ENCODE measurements around the gene SPG7. TPM values are rescaled to one million over a fixed set of nuclear protein-coding genes. Genes with fewer than 3 reads are reported as not detected.

The SPG7 gene
- total RNA-seq, 1 experiment from 2014 or later = 141 TPM

DNA sequence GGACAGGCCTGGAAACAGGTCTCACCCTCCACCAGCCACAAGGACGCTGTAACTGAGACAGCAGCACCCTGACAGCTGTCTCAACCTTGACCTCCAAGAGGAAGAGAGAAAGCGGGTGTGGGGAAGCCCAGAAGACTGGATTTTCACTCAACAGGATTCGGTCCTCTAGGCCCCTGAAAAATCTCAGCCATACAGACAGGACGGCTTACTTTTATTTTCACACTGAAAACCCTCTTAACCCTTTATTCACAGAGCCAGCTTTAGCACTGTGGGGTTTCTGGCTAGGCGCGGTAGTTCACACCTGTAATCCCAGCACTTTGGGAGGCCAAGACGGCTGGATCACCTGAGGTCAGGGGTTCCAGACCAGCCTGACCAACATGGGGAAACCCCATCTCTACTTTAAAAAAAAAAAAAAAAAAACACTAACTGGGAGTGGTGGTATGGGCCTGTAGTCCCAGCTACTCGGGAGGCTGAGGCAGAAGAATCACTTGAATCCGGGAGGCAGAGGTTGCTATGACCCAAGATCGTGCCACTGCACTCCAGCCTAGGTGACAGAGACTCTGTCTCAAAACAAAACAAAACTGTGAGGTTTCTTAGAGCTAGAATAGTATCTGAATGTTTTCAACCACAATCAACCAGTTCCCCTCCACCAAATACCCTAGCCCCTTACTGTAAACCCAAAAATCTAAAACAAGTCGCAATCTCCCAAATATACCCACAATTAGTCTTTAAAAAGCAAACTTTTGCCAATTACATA is 23.1 kb upstream of the SPG7 start:
- Mint-ChIP-seq H3K4me1 (peaks cover 77% of the 10 kb centered on the region), H3K9me3 (no peaks in the 10 kb centered on the region), H3K4me3 (peak overlapping the region; percentile 36), H3K27me3 (ENCODE audit: low read depth) (no peaks in the 10 kb centered on the region), H3K27ac (peak overlapping the region; percentile 73), H3K36me3 (peaks cover 4% of the 10 kb centered on the region)
- CTCF ChIA-PET = interaction anchor here (0.6 to 1.4 kb wide), 4 partner anchors 10 to 151 kb away, joined by 3 to 4 read pairs (median 3); no protein-coding TSS in a partner anchor
- TF ChIP-seq, protein P1, sequence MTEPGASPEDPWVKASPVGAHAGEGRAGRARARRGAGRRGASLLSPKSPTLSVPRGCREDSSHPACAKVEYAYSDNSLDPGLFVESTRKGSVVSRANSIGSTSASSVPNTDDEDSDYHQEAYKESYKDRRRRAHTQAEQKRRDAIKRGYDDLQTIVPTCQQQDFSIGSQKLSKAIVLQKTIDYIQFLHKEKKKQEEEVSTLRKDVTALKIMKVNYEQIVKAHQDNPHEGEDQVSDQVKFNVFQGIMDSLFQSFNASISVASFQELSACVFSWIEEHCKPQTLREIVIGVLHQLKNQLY (CRISPR knock-in tag; IDR thresholded peaks at IDR 0.05) = no peak
- TF ChIP-seq, protein P2, sequence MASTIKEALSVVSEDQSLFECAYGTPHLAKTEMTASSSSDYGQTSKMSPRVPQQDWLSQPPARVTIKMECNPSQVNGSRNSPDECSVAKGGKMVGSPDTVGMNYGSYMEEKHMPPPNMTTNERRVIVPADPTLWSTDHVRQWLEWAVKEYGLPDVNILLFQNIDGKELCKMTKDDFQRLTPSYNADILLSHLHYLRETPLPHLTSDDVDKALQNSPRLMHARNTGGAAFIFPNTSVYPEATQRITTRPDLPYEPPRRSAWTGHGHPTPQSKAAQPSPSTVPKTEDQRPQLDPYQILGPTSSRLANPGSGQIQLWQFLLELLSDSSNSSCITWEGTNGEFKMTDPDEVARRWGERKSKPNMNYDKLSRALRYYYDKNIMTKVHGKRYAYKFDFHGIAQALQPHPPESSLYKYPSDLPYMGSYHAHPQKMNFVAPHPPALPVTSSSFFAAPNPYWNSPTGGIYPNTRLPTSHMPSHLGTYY (CRISPR knock-in tag; IDR thresholded peaks at IDR 0.05) = no peak
- TF ChIP-seq ZNF121 (CRISPR knock-in tag; IDR thresholded peaks at IDR 0.05) (no peak), IRF2 (CRISPR knock-in tag; IDR thresholded peaks at IDR 0.05; ENCODE audit: borderline replicate concordance, low read depth) (no peak), NR1H2 (CRISPR knock-in tag; IDR thresholded peaks at IDR 0.05) (no peak), FOXJ3 (CRISPR knock-in tag; IDR thresholded peaks at IDR 0.05; ENCODE audit: borderline replicate concordance) (no peak), ZNF263 (CRISPR knock-in tag; IDR thresholded peaks at IDR 0.05; ENCODE audit: low read depth) (no peak), EMX1 (CRISPR knock-in tag; IDR thresholded peaks at IDR 0.05) (no peak), TCF7 (CRISPR knock-in tag; IDR thresholded peaks at IDR 0.05; ENCODE audit: low read depth) (no peak), JUN (CRISPR knock-in tag; IDR thresholded peaks at IDR 0.05) (no peak), ZBTB21 (CRISPR knock-in tag; IDR thresholded peaks at IDR 0.05; ENCODE audit: borderline replicate concordance) (no peak)
- TF ChIP-seq, protein P3, sequence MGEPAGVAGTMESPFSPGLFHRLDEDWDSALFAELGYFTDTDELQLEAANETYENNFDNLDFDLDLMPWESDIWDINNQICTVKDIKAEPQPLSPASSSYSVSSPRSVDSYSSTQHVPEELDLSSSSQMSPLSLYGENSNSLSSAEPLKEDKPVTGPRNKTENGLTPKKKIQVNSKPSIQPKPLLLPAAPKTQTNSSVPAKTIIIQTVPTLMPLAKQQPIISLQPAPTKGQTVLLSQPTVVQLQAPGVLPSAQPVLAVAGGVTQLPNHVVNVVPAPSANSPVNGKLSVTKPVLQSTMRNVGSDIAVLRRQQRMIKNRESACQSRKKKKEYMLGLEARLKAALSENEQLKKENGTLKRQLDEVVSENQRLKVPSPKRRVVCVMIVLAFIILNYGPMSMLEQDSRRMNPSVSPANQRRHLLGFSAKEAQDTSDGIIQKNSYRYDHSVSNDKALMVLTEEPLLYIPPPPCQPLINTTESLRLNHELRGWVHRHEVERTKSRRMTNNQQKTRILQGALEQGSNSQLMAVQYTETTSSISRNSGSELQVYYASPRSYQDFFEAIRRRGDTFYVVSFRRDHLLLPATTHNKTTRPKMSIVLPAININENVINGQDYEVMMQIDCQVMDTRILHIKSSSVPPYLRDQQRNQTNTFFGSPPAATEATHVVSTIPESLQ (CRISPR knock-in tag; IDR thresholded peaks at IDR 0.05) = no peak
- TF ChIP-seq, protein P4, sequence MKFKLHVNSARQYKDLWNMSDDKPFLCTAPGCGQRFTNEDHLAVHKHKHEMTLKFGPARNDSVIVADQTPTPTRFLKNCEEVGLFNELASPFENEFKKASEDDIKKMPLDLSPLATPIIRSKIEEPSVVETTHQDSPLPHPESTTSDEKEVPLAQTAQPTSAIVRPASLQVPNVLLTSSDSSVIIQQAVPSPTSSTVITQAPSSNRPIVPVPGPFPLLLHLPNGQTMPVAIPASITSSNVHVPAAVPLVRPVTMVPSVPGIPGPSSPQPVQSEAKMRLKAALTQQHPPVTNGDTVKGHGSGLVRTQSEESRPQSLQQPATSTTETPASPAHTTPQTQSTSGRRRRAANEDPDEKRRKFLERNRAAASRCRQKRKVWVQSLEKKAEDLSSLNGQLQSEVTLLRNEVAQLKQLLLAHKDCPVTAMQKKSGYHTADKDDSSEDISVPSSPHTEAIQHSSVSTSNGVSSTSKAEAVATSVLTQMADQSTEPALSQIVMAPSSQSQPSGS (CRISPR knock-in tag; IDR thresholded peaks at IDR 0.05; ENCODE audit: borderline replicate concordance, low read depth) = no peak
- DNase-seq (ENCODE audit: low spot score) (no peak), ATAC-seq (peak; percentile 8; the same call in 1 of the 2 replicates)
- POLR2A ChIA-PET = interaction anchor here (0.7 kb wide), 2 partner anchors 14 to 874 kb away, joined by 3 to 7 read pairs; no protein-coding TSS in a partner anchor

DNA sequence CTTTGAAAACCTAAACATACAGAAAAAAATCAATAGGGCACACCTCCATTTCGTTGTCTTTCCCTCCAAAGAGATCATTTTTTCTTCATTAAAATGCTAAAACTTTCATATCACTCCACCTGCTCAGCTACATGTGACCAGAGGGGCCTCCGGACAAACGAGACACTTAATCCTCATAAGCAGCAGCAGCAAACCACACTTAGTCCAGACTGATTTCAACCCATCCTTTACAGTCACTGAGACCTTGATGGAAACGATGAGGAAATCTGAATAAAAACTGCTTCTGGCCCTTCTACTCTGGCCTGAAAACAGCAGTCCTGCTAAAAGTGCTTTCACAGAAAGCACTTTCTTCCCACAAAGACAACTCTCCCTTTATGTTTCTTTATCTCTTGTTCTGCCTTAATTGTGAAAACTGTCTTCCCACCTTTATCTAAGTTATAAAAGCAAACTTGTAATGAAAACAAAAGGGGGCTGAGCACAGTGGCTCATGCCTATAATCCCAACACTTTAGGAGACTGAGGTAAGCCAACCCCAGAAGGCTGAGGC is 22.4 kb upstream of the SPG7 start:
- CTCF ChIA-PET = interaction anchor here (1.1 kb wide), 1 partner anchor 129 kb away, joined by 3 read pairs; no protein-coding TSS in a partner anchor
- H3K4me1 Mint-ChIP-seq = peaks cover 74% of the 10 kb centered on the region
- H3K27ac Mint-ChIP-seq = peak overlapping the region; percentile 73
- ATAC-seq (no peak), DNase-seq (ENCODE audit: low spot score) (no peak)
- H3K9me3 Mint-ChIP-seq = no peaks in the 10 kb centered on the region
- no peaks in the 10 kb centered on the region for H3K27me3 Mint-ChIP-seq (ENCODE audit: low read depth)
- TF ChIP-seq, protein P5, sequence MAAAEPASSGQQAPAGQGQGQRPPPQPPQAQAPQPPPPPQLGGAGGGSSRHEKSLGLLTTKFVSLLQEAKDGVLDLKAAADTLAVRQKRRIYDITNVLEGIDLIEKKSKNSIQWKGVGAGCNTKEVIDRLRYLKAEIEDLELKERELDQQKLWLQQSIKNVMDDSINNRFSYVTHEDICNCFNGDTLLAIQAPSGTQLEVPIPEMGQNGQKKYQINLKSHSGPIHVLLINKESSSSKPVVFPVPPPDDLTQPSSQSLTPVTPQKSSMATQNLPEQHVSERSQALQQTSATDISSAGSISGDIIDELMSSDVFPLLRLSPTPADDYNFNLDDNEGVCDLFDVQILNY (CRISPR knock-in tag; IDR thresholded peaks at IDR 0.05) = no peak
- TF ChIP-seq PRRX2 (CRISPR knock-in tag; IDR thresholded peaks at IDR 0.05) = no peak
- TF ChIP-seq CREB1 (CRISPR knock-in tag; IDR thresholded peaks at IDR 0.05) = no peak
- H3K4me3 Mint-ChIP-seq = peak overlapping the region; percentile 36
- H3K36me3 Mint-ChIP-seq = peaks cover 4% of the 10 kb centered on the region
- POLR2A ChIA-PET = interaction anchor here (0.7 kb wide), 1 partner anchor 13 kb away, joined by 3 read pairs; no protein-coding TSS in a partner anchor

All from WTC11 (cell line).